ENCODE data around the gene TRIM65. TPM values are rescaled to one million over a fixed set of nuclear protein-coding genes. Genes with fewer than 3 reads are reported as not detected.

Gene TRIM65
- total and polyA plus RNA-seq, 10 of the 15 experiments (the other 5 are each of a cell fraction or from before 2014, with no cell fraction given), result 1.4 to 26.0 (median 10.8) TPM

DNA sequence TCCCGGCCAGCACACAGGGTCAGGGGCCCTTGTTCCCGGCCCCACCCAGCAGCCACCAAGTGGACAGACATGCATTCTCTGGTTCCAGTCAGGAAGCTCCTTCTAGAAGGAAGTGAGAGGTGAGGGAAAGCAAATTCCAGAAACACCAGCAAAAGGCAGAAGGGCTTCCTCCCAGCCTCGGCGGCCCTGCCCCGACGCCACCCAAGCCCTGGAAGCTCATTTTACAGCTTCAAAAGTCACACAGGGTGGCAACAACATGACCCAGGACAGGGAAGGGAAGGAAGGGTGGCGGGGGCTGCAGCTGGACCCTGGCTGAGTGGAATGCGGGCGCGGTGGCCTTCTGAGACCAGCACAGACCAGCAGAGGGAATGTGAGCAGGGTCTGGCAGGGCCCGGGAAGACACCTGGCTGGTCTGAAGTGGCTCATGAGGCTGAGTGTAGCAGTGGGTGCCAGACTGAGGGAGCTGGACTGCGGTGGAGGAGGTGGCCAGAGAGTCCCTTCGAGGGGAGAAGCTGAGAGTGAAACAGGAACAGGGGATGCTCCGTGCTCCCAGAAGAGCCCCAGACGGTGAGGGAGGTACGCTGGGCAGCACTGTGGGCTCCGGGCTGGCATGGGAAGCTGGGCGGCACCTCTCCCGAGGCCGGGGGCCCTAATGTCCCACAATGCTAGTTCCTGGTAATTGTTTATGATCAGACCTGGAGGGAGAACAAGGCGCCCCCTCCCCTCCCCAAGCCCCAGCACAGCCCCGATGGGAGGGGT, 50.6 kb downstream of the TRIM65 start:
- ATAC-seq, result no peak
- H3K36me3 ChIP-seq (ENCODE audit: control insufficient read depth in 2 of 2, insufficient read depth in 2 of 2, low read length in 1 of 2), result peaks cover 0 to 7% of the 10 kb centered on the region in 2 experiments; a peak in 3 of 4 replicates
- H3K79me2 ChIP-seq (ENCODE audit: control insufficient read depth, insufficient read depth, low read length), result peaks cover 18% of the 10 kb centered on the region

More for the DNA sequence above, 50.6 kb downstream of the TRIM65 start:
- FAIRE-seq (no peak), DNase-seq (ENCODE audit: low read depth, low spot score) (no peak)
- intact Hi-C loops (cut with micrococcal nuclease; ENCODE audit: unreplicated experiment), result no loop called here
- SMC1A ChIA-PET (ENCODE audit: uncharacterized antibody, unreplicated experiment), result interaction anchor here (0.9 to 3.2 kb wide), 8 partner anchors 9 to 84 kb away, joined by 3 to 18 read pairs (median 5); partner anchors contain the start of genes TRIM65 and WBP2
- TF ChIP-seq POLR2AphosphoS2 (IDR thresholded peaks at IDR 0.05; ENCODE audit: low read depth, low read length) (0 out of 2 replicates have a peak, but pooled peaks have one; percentile 17), RAD51 (IDR thresholded peaks at IDR 0.05) (no peak)
- TF ChIP-seq, protein P1, sequence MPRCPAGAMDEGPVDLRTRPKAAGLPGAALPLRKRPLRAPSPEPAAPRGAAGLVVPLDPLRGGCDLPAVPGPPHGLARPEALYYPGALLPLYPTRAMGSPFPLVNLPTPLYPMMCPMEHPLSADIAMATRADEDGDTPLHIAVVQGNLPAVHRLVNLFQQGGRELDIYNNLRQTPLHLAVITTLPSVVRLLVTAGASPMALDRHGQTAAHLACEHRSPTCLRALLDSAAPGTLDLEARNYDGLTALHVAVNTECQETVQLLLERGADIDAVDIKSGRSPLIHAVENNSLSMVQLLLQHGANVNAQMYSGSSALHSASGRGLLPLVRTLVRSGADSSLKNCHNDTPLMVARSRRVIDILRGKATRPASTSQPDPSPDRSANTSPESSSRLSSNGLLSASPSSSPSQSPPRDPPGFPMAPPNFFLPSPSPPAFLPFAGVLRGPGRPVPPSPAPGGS (IDR thresholded peaks at IDR 0.05; ENCODE audit: borderline replicate concordance, insufficient read depth, low read depth, low read length, poor library complexity, severe bottlenecking), result no peak
- TF ChIP-seq, protein P2, sequence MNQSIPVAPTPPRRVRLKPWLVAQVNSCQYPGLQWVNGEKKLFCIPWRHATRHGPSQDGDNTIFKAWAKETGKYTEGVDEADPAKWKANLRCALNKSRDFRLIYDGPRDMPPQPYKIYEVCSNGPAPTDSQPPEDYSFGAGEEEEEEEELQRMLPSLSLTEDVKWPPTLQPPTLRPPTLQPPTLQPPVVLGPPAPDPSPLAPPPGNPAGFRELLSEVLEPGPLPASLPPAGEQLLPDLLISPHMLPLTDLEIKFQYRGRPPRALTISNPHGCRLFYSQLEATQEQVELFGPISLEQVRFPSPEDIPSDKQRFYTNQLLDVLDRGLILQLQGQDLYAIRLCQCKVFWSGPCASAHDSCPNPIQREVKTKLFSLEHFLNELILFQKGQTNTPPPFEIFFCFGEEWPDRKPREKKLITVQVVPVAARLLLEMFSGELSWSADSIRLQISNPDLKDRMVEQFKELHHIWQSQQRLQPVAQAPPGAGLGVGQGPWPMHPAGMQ (IDR thresholded peaks at IDR 0.05; ENCODE audit: borderline replicate concordance), result no peak
- no peak overlapping the region for H3K4me3 ChIP-seq
- 0 out of 2 replicates have a peak overlapping the region, but pooled peaks have one; percentile 1 for H3K4me2 ChIP-seq (ENCODE audit: control insufficient read depth, insufficient read depth)
- H3K27ac ChIP-seq (ENCODE audit: control insufficient read depth, insufficient read depth), result peak overlapping the region; percentile 93; the same call in 1 of the 2 replicates
- H2AFZ ChIP-seq (ENCODE audit: control insufficient read depth, low read depth, low read length), result no peak overlapping the region
- POLR2A ChIA-PET, result interaction anchor here (0.6 to 4.5 kb wide), 16 partner anchors 9 to 507 kb away, joined by 3 to 42 read pairs (median 4); partner anchors contain the start of genes RECQL5, TRIM65, UNK and WBP2
- no peaks in the 10 kb centered on the region for H3K27me3 ChIP-seq (replicated peaks in 1 of 2; ENCODE audit: control insufficient read depth in 2 of 2, insufficient read depth in 2 of 2, low read length in 1 of 2)
- in situ Hi-C loops (cut with MboI), result no loop called here
- no peaks in the 10 kb centered on the region for H3K9me3 ChIP-seq (replicated peaks; ENCODE audit: control insufficient read depth, insufficient read depth, low read length)
- peaks cover 14% of the 10 kb centered on the region for H3K4me1 ChIP-seq (ENCODE audit: control insufficient read depth, insufficient read depth, low read length)
- CTCF ChIA-PET, result interaction anchor here (0.6 to 8.7 kb wide), 17 partner anchors 9 to 93 kb away, joined by 3 to 117 read pairs (median 5); partner anchors contain the start of genes GALK1, TRIM47, TRIM65 and WBP2
- TSS peak; percentile 41 for BruUV-seq (replicated peaks)
- H4K20me1 ChIP-seq (ENCODE audit: control insufficient read depth, insufficient read depth), result no peaks in the 10 kb centered on the region
- 85% methylated on average over 22 of the region's 22 CpGs for WGBS (ENCODE audit: insufficient coverage, insufficient replicate concordance, low lambda C conversion rate, missing lambda C conversion rate)
- RAD21 ChIA-PET (ENCODE audit: unreplicated experiment), result interaction anchor here (1.1 to 3.6 kb wide), 12 partner anchors 9 to 82 kb away, joined by 3 to 21 read pairs (median 8); partner anchors contain the start of genes GALK1, TRIM47, TRIM65 and UNK
- H3K9ac ChIP-seq (ENCODE audit: control insufficient read depth, insufficient read depth, low read length), result 0 out of 2 replicates have a peak overlapping the region, but pooled peaks have one; percentile 98

Measured in GM12878 (cell line).